Naive thymus-derived CD8-positive, alpha-beta T cell (primary cell): ENCODE results near the gene ASPDH. TPM values are rescaled to one million over a fixed set of nuclear protein-coding genes. Genes with fewer than 3 reads are reported as not detected.

Experiments
- ATAC-seq, 2 donors: fragments of 150-1000 bp; cut with Tn5 transposase in 1 of 2; sonication (Bioruptor Pico), chemical (Tn5 transposase) in 1 of 2; 1 replicate in 1 of 2; 2 replicates in 1 of 2; pipeline ENCODE4 v1.10.0; 2021; ENCODE audit warnings: mild to moderate bottlenecking in 2 of 2, moderate library complexity in 2 of 2
- POLR2A ChIA-PET: fragments of 350-600 bp; sonication (Branson Sonifier 250); formaldehyde crosslinking; loops from one replicate; lab custom pipeline; 2021; ENCODE audit warnings: antibody characterized with exemption; lab: Charles Lee
- DNase-seq, 10 donors: peaks; one replicate each; pipeline versions ENCODE4 v3.0.0 to v3.0.0-alpha.2; 2020 to 2022
- H3K27ac Mint-ChIP-seq, 10 donors: one replicate each; pipeline ENCODE4 v1.8.0; 2020 to 2022; ENCODE audit warnings: mild to moderate bottlenecking in 10 of 10, mixed read lengths in 10 of 10, moderate library complexity in 4 of 10, inconsistent platforms in 1 of 10
- H3K27me3 Mint-ChIP-seq, 5 donors: one replicate each; pipeline ENCODE4 v1.8.0; 2021 to 2022; ENCODE audit warnings: mixed read lengths in 5 of 5
- H3K36me3 Mint-ChIP-seq, 3 donors: one replicate each; pipeline ENCODE4 v1.8.0; 2020 to 2022; ENCODE audit warnings: mixed read lengths in 3 of 3, mild to moderate bottlenecking in 2 of 3, inconsistent platforms in 1 of 3
- H3K4me1 Mint-ChIP-seq, 4 donors: one replicate each; pipeline ENCODE4 v1.8.0; 2021 to 2022; ENCODE audit warnings: mixed read lengths in 4 of 4
- H3K4me3 Mint-ChIP-seq, 10 donors: one replicate each; pipeline ENCODE4 v1.8.0; 2020 to 2022; ENCODE audit warnings: mild to moderate bottlenecking in 10 of 10, mixed read lengths in 10 of 10, moderate library complexity in 6 of 10, inconsistent platforms in 1 of 10
- H3K9me3 Mint-ChIP-seq, 9 donors: one replicate each; pipeline ENCODE4 v1.8.0; 2020 to 2022; ENCODE audit warnings: mixed read lengths in 9 of 9, mild to moderate bottlenecking in 3 of 9, inconsistent platforms in 1 of 9, moderate library complexity in 1 of 9
- polyA plus RNA-seq, 3 donors: library from polyadenylated mRNA; unstranded; fragments of 300-500 nt; fragmentation: Illumina TruSeq; gene quantifications; one replicate each; pipeline ENCODE4 v1.2.3, GENCODE V29; 2021
- total RNA-seq, 8 experiments: library from RNA in 2 of 8; stranded (reverse) in 2 of 8; gene quantifications; one replicate each; pipeline ENCODE4 v1.2.3 and lab custom pipeline; 2021 to 2026

ASPDH gene
- total and polyA plus RNA-seq, 5 experiments from 2014 or later, result 1.4 TPM; not detected in 4

GRCh38 chr19:50498219-50499056, 15.3 kb downstream of the ASPDH start:
- POLR2A ChIA-PET, result no interaction called here
- Mint-ChIP-seq H3K4me1 (peaks cover 0 to 8% (median 0%) of the 10 kb centered on the region in 4 donors), H3K9me3 (no peaks in the 10 kb centered on the region), H3K27me3 (no peaks in the 10 kb centered on the region), H3K4me3 (no peak overlapping the region), H3K27ac (no peak overlapping the region), H3K36me3 (no peaks in the 10 kb centered on the region)
- ATAC-seq, result no peak
- DNase-seq, result no peak

- no peaks in the 10 kb centered on the region for H3K9me3 Mint-ChIP-seq
- POLR2A ChIA-PET, result no interaction called here
- peaks cover 4 to 13% (median 6%) of the 10 kb centered on the region in 4 donors for H3K4me1 Mint-ChIP-seq
- no peak overlapping the region for H3K4me3 Mint-ChIP-seq
- no peaks in the 10 kb centered on the region for H3K27me3 Mint-ChIP-seq
- DNase-seq (peak in 1 of 10 donors; percentile 56), ATAC-seq (no peak)
- H3K36me3 Mint-ChIP-seq, result no peaks in the 10 kb centered on the region
- H3K27ac Mint-ChIP-seq, result no peak overlapping the region
Observed at GRCh38 chr19:50497022-50497405, 16.7 kb downstream of the ASPDH start.

- Mint-ChIP-seq H3K27ac (peak overlapping the region in 2 of 10 donors; percentile 21 to 45), H3K36me3 (no peaks in the 10 kb centered on the region), H3K27me3 (no peaks in the 10 kb centered on the region), H3K9me3 (no peaks in the 10 kb centered on the region), H3K4me1 (peaks cover 11 to 17% (median 12%) of the 10 kb centered on the region in 4 donors), H3K4me3 (no peak overlapping the region)
- no peak for ATAC-seq
- no peak for DNase-seq
- POLR2A ChIA-PET, result no interaction called here
Observed at GRCh38 chr19:50496189-50497021, 17.3 kb downstream of the ASPDH start.

- Mint-ChIP-seq H3K4me1 (peaks cover 19 to 23% (median 21%) of the 10 kb centered on the region in 4 donors), H3K27me3 (no peaks in the 10 kb centered on the region), H3K9me3 (no peaks in the 10 kb centered on the region), H3K36me3 (peaks cover 0 to 5% (median 0%) of the 10 kb centered on the region in 3 donors), H3K4me3 (no peak overlapping the region), H3K27ac (peak overlapping the region in 1 of 10 donors; percentile 74)
- DNase-seq, result no peak
- POLR2A ChIA-PET, result no interaction called here
- no peak for ATAC-seq
Observed at GRCh38 chr19:50495020-50495531, 18.6 kb downstream of the ASPDH start.

- POLR2A ChIA-PET, result no interaction called here
- H3K36me3 Mint-ChIP-seq, result peaks cover 0 to 5% (median 0%) of the 10 kb centered on the region in 3 donors
- no peaks in the 10 kb centered on the region for H3K27me3 Mint-ChIP-seq
- H3K4me3 Mint-ChIP-seq, result no peak overlapping the region
- no peaks in the 10 kb centered on the region for H3K9me3 Mint-ChIP-seq
- peak overlapping the region in 4 of 10 donors; percentile 23 to 75 (median 70) for H3K27ac Mint-ChIP-seq
- H3K4me1 Mint-ChIP-seq, result peaks cover 19 to 29% (median 22%) of the 10 kb centered on the region in 4 donors
- ATAC-seq, result no peak
- no peak for DNase-seq
Observed at GRCh38 chr19:50494186-50495019, 19.3 kb downstream of the ASPDH start.

GRCh38 chr19:50493171-50493570, 20.5 kb downstream of the ASPDH start:
- Mint-ChIP-seq H3K36me3 (peaks cover 0 to 5% (median 0%) of the 10 kb centered on the region in 3 donors), H3K27me3 (no peaks in the 10 kb centered on the region), H3K4me1 (peaks cover 27 to 41% (median 30%) of the 10 kb centered on the region in 4 donors), H3K4me3 (no peak overlapping the region), H3K9me3 (no peaks in the 10 kb centered on the region), H3K27ac (no peak overlapping the region)
- ATAC-seq (no peak), DNase-seq (peak in 1 of 10 donors; percentile 16)
- POLR2A ChIA-PET, result interaction anchor here (0.7 kb wide), 1 partner anchor 9 kb away, joined by 3 read pairs; no protein-coding TSS in a partner anchor

GRCh38 chr19:50492303-50493052, 21.2 kb downstream of the ASPDH start:
- peaks cover 29 to 48% (median 32%) of the 10 kb centered on the region in 4 donors for H3K4me1 Mint-ChIP-seq
- H3K27me3 Mint-ChIP-seq, result no peaks in the 10 kb centered on the region
- POLR2A ChIA-PET, result interaction anchor here (0.7 kb wide), 1 partner anchor 9 kb away, joined by 3 read pairs; no protein-coding TSS in a partner anchor
- DNase-seq (peak in 2 of 10 donors; percentile 25 to 60), ATAC-seq (peak; percentile 80 to 98)
- peak overlapping the region in 6 of 10 donors; percentile 34 to 81 (median 41) for H3K4me3 Mint-ChIP-seq
- no peaks in the 10 kb centered on the region for H3K9me3 Mint-ChIP-seq
- peak overlapping the region in 6 of 10 donors; percentile 46 to 86 (median 78) for H3K27ac Mint-ChIP-seq
- H3K36me3 Mint-ChIP-seq, result peaks cover 0 to 5% (median 0%) of the 10 kb centered on the region in 3 donors

- DNase-seq (no peak), ATAC-seq (no peak)
- Mint-ChIP-seq H3K4me3 (peak overlapping the region in 4 of 10 donors; percentile 0 to 45 (median 26)), H3K27ac (peak overlapping the region in 3 of 10 donors; percentile 31 to 86 (median 73)), H3K36me3 (peaks cover 0 to 5% (median 0%) of the 10 kb centered on the region in 3 donors), H3K4me1 (peaks cover 30 to 54% (median 38%) of the 10 kb centered on the region in 4 donors), H3K9me3 (no peaks in the 10 kb centered on the region), H3K27me3 (no peaks in the 10 kb centered on the region)
- POLR2A ChIA-PET, result no interaction called here
Observed at GRCh38 chr19:50490991-50491472, 22.7 kb downstream of the ASPDH start.

- Mint-ChIP-seq H3K4me3 (no peak overlapping the region), H3K4me1 (peaks cover 34 to 54% (median 38%) of the 10 kb centered on the region in 4 donors), H3K9me3 (no peaks in the 10 kb centered on the region), H3K36me3 (peaks cover 0 to 5% (median 0%) of the 10 kb centered on the region in 3 donors), H3K27ac (peak overlapping the region in 3 of 10 donors; percentile 31 to 86 (median 48)), H3K27me3 (no peaks in the 10 kb centered on the region)
- no peak for DNase-seq
- ATAC-seq, result no peak
- POLR2A ChIA-PET, result no interaction called here
Observed at GRCh38 chr19:50490411-50490811, 23.3 kb downstream of the ASPDH start.

- ATAC-seq (no peak), DNase-seq (peak in 1 of 10 donors; percentile 56)
- Mint-ChIP-seq H3K4me3 (peak overlapping the region in 1 of 10 donors; percentile 22), H3K27ac (peak overlapping the region in 2 of 10 donors; percentile 66 to 71), H3K4me1 (peaks cover 33 to 54% (median 38%) of the 10 kb centered on the region in 4 donors), H3K27me3 (no peaks in the 10 kb centered on the region), H3K36me3 (peaks cover 0 to 5% (median 0%) of the 10 kb centered on the region in 3 donors), H3K9me3 (no peaks in the 10 kb centered on the region)
- POLR2A ChIA-PET, result no interaction called here
Observed at GRCh38 chr19:50489461-50490011, 24.2 kb downstream of the ASPDH start.
